ENCODE data around the gene AIP. TPM values are rescaled to one million over a fixed set of nuclear protein-coding genes. Genes with fewer than 3 reads are reported as not detected.

The AIP gene
- total RNA-seq, 1 donor from 2014 or later: 45.9 TPM

DNA sequence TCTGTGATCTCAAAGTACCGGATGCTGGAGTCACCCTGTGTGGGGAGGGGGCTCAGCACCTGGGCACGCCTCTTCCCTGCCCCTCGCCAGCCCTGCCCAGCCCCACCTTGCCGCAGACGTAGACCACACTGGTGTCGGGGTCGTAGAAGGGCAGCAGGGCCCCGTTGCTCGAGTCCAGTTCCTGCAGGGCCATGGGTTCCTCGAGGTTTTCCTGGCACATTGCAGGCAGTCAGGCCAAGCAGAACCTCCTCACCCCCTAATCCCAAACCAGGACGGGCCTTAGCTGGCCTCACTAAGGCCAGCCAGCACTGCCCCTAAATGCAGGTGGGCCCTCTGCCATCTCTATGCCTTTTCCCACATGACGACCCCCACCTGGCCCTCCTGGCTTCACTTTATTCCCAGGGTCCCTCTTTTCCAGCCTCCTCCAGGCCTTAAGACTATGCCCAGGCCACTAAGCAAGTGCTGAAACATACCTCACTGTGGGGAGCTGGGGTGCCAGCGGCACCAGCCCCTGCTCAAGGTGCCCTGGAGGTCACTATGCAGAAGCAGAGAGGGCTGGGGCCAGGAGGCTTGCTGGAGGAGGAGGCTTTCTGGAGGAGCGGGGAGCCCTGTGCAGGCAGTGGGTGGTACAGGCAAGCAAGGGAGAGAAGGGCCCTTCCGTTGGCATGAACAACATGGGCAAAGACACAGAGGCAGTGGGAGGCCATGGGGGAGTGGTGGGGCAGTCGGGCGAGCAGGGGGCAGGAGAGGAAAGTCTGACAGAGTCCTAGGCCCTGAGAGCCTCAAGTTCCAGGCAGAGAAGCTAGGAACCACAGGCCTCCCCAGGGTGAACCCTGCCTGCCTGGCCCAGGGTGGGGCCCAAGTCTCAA lies 42.4 kb upstream of the AIP start:
- DNase-seq (ENCODE audit: low read depth): no peak
- Histone ChIP-seq H3K36me3 (ENCODE audit: control insufficient read depth, insufficient read depth, low read length) (peaks cover 4% of the 10 kb centered on the region), H3K4me3 (ENCODE audit: low read depth, low read length) (no peak overlapping the region), H3K27me3 (ENCODE audit: control insufficient read depth, insufficient read depth, low read length) (no peaks in the 10 kb centered on the region)
- no peak for TF ChIP-seq CTCF (IDR thresholded peaks at IDR 0.05; ENCODE audit: insufficient read depth, low read length, poor library complexity, severe bottlenecking)

GRCh38 chr11:67441098-67441563 lies 41.7 kb upstream of the AIP start:
- DNase-seq (ENCODE audit: low read depth): no peak
- Histone ChIP-seq H3K4me3 (ENCODE audit: low read depth, low read length) (no peak overlapping the region), H3K36me3 (ENCODE audit: control insufficient read depth, insufficient read depth, low read length) (peaks cover 4% of the 10 kb centered on the region), H3K27me3 (ENCODE audit: control insufficient read depth, insufficient read depth, low read length) (no peaks in the 10 kb centered on the region)
- TF ChIP-seq CTCF (IDR thresholded peaks at IDR 0.05; ENCODE audit: insufficient read depth, low read length, poor library complexity, severe bottlenecking): no peak

GRCh38 chr11:67441731-67442351 lies 41.0 kb upstream of the AIP start:
- Histone ChIP-seq H3K4me3 (ENCODE audit: low read depth, low read length) (no peak overlapping the region), H3K27me3 (ENCODE audit: control insufficient read depth, insufficient read depth, low read length) (no peaks in the 10 kb centered on the region), H3K36me3 (ENCODE audit: control insufficient read depth, insufficient read depth, low read length) (peaks cover 4% of the 10 kb centered on the region)
- no peak for TF ChIP-seq CTCF (IDR thresholded peaks at IDR 0.05; ENCODE audit: insufficient read depth, low read length, poor library complexity, severe bottlenecking)
- no peak for DNase-seq (ENCODE audit: low read depth)

- Histone ChIP-seq H3K4me3 (ENCODE audit: low read depth, low read length) (peak overlapping the region; percentile 94), H3K27me3 (ENCODE audit: control insufficient read depth, insufficient read depth, low read length) (no peaks in the 10 kb centered on the region), H3K36me3 (ENCODE audit: control insufficient read depth, insufficient read depth, low read length) (peaks cover 2% of the 10 kb centered on the region)
- no peak for TF ChIP-seq CTCF (IDR thresholded peaks at IDR 0.05; ENCODE audit: insufficient read depth, low read length, poor library complexity, severe bottlenecking)
- no peak for DNase-seq (ENCODE audit: low read depth)
Measured at GRCh38 chr11:67442504-67443404, 40.1 kb upstream of the AIP start.

- H3K4me3 ChIP-seq (ENCODE audit: low read depth, low read length): no peak overlapping the region
- no peak for DNase-seq (ENCODE audit: low read depth)
- no peaks in the 10 kb centered on the region for H3K27me3 ChIP-seq (ENCODE audit: control insufficient read depth, insufficient read depth, low read length)
Measured at GRCh38 chr11:67445515-67445914, 37.3 kb upstream of the AIP start.

More at GRCh38 chr11:67445515-67445914, 37.3 kb upstream of the AIP start:
- TF ChIP-seq CTCF (IDR thresholded peaks at IDR 0.05; ENCODE audit: insufficient read depth, low read length, poor library complexity, severe bottlenecking): no peak
- H3K36me3 ChIP-seq (ENCODE audit: control insufficient read depth, insufficient read depth, low read length): no peaks in the 10 kb centered on the region

All from kidney epithelial cell (primary cell).